Measurements from ENCODE around the gene CTXN1.
"Not testable (repeated sequence)": the region's sequence is repeated elsewhere in the genome, so short reads cannot be mapped to it uniquely, and the experiment has no call there.

CTXN1 gene

DNA sequence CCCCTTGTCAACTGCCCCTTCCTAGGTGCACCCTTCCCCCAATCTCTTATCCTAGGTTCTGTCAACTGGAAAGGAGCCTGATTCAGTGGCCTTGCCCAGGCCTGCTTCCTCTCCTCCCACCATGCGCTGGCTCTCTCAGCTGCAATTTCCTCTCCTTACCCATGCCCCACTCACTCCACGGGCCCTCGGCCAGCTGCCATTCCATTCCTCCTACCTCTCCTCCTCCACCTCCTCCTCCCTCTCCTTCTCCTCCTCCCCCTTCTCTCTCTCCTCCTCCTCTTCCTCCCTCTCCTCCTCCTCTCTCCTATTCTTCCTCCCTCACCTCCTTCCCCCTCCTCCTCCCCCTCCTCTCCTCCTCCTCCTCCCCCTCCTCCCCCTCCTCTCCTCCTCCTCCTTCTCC lies 27.1 kb upstream of the CTXN1 start:
- DNase-seq (ENCODE audit: low read depth) = no peak
- no peak overlapping the region for H3K4me3 ChIP-seq (ENCODE audit: low read depth, low read length)

DNA sequence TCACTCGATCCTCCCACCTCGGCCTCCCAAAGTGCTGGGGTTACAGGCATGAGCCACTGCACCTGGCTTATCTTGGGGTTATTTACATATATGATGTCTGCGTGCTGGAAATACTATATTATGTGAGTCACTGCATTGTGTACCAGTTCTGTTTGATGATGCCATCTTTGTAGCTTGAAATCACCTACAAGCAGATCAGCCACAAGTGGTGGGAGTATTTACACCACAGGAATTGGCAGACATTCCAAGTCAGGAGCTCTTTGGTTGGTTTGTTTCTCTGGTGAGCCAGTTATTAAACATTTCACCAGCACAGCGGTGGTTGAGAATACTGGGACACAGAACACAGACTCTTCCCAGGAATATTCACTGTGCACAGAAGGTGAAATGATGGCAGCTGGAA lies 22.0 kb upstream of the CTXN1 start:
- H3K4me3 ChIP-seq (ENCODE audit: low read depth, low read length) = no peak overlapping the region
- no peak for DNase-seq (ENCODE audit: low read depth)

DNA sequence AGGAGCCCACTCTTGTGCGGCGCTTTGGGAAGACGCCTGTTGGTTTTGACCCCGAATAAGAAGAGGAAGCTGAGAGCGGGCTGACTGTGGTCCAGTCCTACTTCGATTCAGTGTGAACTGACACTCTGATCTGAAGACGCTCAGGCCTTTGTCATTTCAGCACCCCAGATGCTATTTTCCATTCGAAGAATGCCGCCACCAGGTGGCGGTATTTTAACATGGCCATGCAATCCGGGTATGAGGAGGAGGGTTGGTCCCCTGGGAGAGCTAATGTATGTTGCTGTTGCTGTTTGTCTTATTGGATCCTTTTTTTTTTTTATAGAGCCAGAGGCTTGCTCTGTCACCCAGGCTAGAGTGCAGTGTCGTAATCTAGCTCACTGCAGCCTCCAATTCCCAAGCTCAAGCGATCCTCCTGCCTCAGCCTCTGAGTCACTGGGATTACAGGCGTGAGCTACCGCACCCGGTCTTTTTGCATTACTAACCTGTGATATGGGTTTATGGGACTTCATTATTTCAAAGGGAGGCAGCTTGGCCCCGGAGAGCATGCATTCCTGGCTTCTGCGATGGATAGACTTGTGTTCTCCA lies 18.3 kb upstream of the CTXN1 start:
- H3K4me3 ChIP-seq (ENCODE audit: low read depth, low read length) = peak overlapping the region; percentile 97
- peak; percentile 82 for DNase-seq (ENCODE audit: low read depth)

DNA sequence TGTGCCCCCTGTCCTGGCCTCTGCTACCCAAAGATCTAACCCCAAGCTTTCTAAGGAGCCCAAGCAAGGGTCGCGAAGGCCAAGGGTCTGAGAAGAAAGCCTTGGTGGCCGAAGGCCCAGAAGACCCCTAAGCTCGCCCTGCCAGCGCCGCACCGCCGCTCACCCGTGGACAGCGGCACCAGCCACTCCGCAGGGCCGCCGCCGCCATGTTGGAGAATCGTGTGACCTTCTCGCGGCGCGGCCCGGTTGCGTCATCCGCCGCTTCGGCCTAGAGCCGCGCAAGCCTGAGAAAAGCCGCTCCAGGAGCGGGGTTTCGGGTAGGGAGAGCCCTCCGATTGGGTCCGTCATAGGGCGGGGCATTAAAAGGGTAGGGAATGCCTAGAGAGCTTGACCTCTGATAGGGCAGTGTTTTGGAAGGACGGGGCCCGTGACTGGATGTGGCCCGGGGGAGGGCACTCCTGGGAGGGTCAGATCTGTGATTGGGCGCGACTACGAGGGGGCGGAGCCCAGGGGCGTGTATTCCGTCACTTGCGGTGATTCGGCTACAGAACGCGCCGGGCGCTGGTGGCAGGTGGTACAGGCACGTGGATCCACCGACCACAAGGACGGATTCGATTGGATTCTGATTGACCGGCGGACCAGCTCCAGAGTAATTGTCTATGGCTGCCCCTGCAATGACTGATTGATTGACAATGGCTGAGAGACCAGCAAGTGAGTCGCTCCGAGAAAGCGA lies 17.7 kb upstream of the CTXN1 start, which contains the start of gene TIMM44:
Gene TIMM44 (minus strand): TSS at position 223 of the 733 bp plus-strand sequence. CDS start 15 bp downstream, at position 208.
- peak within 1 kb of the TSS; percentile 97 for H3K4me3 ChIP-seq (ENCODE audit: low read depth, low read length)
- peak; percentile 98 for DNase-seq (ENCODE audit: low read depth)

DNA sequence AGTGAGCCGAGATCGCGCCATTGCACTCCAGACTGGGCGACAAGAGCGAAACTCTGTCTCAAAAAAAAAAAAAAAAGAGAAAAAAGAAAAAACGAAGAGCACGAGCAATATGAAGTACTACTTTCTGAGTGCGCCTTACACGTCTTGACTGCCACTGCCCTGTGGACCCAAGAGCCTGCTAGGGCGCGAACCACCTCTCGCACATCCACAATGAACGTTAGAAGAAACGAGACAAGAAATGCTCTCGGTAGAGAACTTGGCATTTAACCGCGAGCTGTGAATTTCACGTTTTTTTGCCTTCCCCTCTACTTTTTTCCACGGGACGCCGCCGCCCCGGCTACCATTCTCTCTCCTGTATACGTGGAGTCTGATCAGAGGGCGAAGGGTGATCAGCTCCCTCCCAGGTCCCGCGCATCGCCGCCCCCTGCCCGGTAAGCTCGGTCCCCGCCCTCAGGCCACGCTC lies 17.1 kb upstream of the CTXN1 start:
- no peak for DNase-seq (ENCODE audit: low read depth)
- peak overlapping the region; percentile 97 for H3K4me3 ChIP-seq (ENCODE audit: low read depth, low read length)

DNA sequence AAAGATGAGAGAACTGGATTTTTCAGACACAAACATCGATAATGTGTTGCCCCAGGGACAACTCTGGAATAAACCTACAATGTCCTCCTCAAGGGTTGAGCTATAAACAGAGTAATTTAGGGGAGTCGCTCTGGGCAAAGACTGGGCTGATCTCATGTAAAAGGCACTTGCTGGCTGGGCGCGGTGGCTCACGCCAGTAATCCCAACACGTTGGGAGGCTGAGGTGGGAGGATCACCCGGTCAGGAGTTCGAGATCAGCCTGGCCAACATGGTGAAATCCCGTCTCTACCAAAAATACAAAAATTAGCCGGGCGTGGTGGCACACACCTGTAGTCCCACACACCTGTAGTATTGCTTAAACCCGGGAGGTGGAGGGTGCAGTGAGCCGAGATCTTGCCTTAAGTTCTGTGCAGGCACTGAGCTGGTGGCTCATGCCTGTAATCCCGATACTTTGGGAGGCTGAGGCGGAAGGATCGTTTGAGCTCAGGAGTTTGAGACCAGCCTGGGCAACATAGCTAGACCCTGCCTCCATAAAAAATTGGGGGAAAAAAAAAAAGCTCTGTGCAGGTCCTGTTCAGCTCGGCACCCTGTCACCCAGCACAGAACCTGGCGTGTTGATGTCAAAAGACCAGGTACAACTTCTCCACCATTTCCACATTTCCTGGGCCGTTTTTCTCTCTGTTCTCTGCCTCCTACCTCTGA lies 16.1 kb upstream of the CTXN1 start:
- DNase-seq (ENCODE audit: low read depth) = no peak
- peak overlapping the region; percentile 97 for H3K4me3 ChIP-seq (ENCODE audit: low read depth, low read length)

DNA sequence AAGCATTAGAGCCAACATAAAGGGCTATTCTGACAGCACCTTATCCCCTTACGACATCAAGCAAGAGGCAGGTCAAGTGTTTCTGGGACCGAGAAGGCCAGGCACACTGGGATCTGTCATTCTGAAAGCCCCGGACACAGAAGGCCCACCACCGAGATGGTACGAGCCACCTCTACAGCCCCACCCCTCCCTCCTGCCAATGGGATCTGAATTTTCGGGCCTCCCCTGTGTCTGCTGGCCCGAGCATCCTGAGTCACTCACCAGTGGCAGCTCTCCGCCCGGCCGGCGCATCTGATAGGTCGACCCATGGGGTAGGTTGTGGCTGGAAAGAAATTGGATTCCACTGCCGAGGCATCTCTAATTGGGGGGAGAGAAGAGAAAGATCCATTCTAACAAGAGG lies 14.9 kb upstream of the CTXN1 start:
- H3K4me3 ChIP-seq (ENCODE audit: low read depth, low read length) = no peak overlapping the region
- DNase-seq (ENCODE audit: low read depth) = no peak

DNA sequence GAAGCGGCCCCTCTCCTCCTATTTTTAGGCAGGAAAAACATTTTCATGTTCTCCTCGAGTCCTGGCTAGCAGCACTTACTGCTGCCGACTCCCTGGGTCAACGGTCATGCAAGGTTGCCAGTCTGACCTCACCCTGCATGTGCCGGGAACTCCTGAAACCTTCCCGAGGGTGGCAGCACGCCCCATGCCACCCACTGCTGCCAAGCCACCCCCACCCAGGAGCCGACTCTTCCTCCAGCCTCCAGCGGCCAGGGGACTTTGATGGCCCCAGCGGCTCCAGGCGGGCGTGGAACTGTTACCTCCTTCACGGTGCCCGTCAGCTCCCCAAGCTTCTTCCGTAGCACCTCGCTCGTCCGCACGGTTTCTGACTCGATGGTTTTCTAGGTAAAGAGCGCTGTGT lies 8.8 kb upstream of the CTXN1 start:
- no peak for DNase-seq (ENCODE audit: low read depth)
- no peak overlapping the region for H3K4me3 ChIP-seq (ENCODE audit: low read depth, low read length)

DNA sequence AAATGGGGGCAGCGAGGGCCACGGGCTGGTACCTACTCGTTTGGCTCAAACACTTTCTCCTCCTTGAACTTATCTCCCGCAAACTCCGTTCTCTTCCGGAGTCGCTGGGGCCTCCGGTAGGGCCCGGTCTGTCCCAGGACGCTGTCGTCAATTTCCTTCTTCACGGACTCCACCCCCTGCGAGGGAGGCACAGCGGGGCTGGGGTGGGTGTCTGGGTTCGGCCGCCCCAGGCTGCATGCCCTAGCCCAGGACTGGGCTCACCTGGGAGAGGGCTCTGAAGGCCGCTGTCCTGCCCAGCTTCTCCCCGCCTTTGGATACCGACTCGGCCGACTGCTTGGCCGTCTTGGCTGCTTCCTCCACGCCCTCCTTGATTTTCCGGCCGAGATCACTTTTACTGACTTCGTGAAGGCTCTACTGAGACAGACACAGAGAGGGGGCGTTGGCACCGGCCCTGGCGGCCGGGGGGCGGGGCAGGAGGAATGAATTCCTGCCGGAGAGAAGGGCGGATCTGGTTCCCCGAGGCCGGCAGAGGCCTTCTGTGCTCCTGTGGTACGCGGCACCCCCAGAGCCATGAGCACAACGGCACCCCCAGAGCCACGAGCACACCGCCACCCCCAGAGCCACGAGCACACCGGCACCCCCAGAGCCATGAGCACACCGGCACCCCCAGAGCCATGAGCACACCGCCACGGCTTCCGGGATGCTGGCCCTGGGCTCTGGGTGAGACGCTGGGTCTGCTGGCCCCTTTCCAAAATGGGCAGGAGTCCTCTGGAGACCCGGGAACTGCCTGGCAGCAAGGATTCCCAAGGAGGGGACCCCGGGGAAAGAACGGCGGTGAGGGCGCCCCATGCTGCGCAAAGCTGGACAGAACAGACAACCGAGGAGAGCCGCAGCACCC lies 8.1 kb upstream of the CTXN1 start:
- no peak overlapping the region for H3K4me3 ChIP-seq (ENCODE audit: low read depth, low read length)
- no peak for DNase-seq (ENCODE audit: low read depth)

DNA sequence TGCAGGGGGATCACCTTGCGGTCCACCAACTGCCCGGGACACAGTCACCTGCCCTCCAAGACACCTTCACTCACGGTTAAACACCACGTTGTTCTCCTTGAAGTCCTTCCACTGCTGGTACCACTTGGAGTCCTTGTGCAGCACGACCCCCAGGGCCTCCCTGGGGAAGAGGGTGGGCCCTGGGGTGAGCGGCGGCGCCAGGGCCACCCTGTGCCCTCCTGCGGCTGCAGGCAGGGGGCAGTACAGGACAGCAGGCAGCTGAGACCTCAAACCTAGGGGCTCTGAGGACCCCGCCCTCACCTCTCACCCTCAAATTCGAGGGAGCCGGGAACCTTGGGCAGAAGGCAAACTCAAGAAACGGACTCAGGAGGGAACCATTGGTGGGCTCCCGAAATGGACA lies 7.5 kb upstream of the CTXN1 start:
- DNase-seq (ENCODE audit: low read depth) = no peak
- H3K4me3 ChIP-seq (ENCODE audit: low read depth, low read length) = no peak overlapping the region

DNA sequence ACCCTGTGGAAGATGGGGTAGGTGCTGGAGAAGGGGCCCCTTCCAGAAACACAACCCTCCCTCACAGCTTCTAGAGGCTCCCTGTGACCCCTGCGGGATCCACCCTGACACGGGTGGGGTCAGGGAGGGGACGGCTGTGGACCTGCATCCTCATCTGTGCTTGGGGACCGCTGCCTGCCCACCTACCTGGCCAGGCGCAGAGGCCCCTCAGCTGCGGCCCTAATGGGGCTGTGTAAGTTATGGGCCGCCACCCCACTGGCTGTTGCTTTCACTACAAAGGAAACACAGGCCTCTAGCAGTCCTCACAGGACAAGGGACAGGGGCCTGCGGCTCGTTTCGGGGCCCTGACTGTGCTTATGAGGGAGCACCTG lies 7.0 kb upstream of the CTXN1 start:
- no peak for DNase-seq (ENCODE audit: low read depth)
- no peak overlapping the region for H3K4me3 ChIP-seq (ENCODE audit: low read depth, low read length)

DNA sequence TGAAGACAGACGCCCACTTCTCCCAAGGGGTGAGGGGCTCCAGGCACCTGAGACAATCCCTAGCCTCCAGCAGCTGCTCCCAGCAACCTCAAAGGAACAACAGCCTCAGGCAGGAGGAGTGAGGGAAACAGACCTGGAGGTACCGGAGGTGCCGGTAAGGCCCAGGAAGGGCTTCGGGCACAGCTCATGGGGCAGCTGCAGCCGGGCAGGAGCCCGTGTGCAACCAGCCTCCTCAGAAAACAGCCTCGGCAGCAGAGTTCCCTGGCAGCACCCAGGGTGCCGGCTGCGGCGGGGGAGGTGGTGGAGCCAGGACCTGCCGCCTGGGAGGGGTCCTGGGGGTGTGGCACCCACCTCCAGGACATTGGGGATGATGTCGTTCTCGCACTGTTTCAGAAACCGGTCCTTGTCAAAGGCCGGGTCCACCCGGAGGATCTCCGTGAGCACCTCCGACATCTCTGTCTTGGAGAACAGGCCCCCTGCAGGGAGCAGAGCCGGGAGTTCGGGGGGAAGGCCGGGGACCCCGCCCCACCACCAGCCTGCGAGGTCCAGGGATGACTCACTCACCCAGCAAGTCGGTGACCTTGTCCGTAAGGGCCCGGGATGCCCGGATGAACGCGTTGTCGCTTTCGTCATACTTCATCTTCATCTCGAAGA lies 6.5 kb upstream of the CTXN1 start:
- no peak for DNase-seq (ENCODE audit: low read depth)
- H3K4me3 ChIP-seq (ENCODE audit: low read depth, low read length) = no peak overlapping the region

DNA sequence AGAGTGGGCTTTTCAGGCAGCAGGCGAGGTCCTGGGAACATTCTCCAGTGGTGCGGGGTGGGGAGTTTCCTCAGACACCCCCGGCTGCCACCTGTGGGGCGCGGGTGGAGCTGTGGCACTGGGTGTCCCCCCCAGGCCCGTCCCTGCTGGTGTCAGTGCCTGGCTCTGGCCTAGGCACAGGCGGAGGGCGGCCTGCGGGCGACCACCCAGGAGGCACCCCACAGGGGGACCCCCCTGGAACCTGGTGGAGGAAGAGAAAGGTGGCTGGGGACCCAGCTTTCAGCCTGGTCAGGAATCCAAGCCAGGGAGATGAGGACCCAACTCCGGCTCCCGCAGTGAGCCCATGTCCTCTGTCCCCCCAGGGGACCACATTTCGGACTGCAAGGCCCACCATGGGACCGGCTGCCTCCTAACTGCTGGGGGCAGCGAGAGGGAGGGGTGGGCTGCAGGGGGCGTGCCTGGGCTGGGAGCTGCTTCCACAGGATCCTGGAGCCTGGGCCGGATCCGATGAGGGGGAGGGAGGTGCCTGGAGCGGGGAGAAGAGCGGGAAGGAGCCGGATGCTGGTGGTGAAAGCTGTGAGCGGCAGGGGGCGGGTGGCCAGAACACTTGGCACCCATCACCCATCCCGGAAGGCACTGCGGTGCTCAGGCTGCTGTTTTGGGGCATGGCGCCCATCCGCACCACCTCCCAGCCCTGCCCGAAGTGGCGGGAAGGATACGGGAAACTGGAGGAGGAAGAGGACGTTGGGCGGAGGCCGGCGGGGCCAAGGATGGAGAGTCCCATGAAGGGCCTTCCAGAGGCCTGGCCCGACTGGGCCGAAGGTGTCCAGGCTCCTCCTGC lies 5.5 kb upstream of the CTXN1 start:
- H3K4me3 ChIP-seq (ENCODE audit: low read depth, low read length) = no peak overlapping the region
- DNase-seq (ENCODE audit: low read depth) = no peak

DNA sequence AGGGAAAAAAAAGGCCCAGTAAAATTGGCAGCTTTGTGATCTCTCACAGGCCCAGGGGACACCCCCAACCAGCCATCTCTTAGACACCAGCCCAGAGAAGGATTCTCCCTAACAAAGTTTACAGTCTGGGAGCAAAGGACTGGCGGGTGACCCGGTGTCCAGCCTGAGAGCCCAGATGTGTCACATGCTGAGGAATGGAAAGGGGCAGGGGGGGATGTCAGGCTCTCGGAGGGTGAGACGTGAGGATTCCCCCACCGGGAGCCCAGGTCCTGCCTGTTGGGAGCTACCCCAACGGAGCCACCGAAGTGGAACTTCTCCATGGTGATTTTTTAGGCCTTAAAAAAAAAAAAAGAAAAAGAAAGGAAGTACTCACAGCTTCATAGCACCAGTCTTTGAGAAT lies 4.8 kb upstream of the CTXN1 start:
- DNase-seq (ENCODE audit: low read depth) = no peak
- H3K4me3 ChIP-seq (ENCODE audit: low read depth, low read length) = no peak overlapping the region

DNA sequence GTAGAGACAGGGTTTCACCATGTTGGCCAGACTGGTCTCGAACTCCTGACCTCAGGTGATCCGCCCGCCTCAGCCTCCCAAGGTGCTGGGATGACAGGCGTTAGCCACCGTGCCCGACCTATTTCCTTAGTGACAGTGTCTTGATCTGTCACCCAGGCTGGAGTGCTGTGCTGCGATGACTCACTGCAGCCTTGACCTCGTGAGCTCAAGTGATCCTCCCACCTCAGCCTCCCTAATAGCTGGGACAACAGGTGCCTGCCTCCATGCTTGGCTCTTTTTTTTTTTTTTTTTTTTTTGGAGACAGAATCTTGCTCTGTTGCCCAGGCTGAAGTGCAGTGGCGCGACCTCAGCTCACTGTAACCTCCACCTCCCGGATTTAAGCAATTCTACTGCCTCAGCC lies 4.1 kb upstream of the CTXN1 start:
- not testable (repeated sequence) for H3K4me3 ChIP-seq (ENCODE audit: low read depth, low read length); DNase-seq (ENCODE audit: low read depth)

DNA sequence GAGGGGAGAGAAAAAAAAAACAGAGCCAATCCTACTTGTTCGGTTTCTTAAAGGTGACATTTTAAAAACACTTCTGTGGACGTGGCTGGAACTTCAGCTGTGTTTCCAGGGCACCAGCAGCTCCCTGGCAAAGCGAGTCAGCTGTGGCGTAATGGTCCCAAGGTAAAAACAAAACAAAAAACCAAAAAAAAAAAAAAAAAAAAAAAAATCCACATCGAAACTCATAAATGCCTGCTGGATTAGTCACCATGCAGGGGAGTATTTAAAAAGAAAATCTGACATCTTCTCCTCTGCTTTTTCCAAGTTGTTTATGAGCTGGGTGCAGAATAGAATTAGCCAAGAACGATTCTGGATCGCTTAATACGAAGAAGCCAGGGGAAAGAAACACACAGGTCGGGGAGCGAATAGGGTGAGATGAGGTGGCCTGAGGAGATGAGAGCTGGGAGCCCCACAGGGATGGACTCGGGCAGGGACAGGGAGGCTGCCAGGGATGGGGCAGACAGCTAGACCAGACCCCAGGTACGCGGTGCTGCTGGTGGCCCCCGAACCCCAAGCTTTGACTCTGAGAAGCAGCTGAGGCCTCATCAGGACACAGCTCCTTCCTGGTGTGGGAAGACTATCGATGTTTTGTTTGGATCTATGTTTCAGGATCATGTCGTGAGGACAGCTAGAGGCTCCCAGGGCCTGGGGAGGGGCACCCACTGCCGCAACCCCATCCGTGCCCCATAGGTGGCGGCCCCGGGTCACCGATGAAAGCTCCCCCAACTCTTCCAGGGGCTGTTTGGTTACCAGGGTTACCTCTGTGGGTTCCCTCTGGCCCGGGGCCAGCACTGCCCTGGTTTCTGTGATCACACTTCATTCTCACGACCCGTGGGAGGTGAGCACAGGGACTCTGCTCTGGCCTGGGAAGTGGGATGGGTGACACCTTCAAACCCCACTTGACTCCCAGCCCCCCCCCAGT lies 3.1 kb upstream of the CTXN1 start:
- H3K4me3 ChIP-seq (ENCODE audit: low read depth, low read length) = no peak overlapping the region
- peak; percentile 44 for DNase-seq (ENCODE audit: low read depth)

DNA sequence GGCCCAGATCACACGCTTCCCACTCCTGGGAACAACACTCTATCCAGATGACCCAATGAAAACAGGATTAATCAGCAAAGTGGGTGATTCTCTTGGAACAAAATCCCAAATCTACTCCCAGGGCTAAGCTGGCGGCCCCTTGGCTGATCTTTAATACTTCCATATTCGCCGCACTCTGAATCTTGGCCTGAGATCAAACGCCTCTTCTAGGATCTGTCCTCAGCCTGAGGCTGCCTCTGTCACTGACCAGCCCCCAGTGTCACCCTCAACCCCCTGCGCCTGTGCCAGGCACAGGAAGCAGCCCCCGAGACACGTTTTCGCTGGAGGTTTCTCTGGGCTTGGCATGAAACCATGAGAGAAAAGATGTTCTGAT lies 2.4 kb upstream of the CTXN1 start:
- DNase-seq (ENCODE audit: low read depth) = no peak
- H3K4me3 ChIP-seq (ENCODE audit: low read depth, low read length) = no peak overlapping the region
